ENCODE results near the gene SLC16A8.

SLC16A8 gene

GRCh38 chr22:38067761-38068360, 16.1 kb downstream of the SLC16A8 start (continued):
- TF ChIP-seq ZFP3 (CRISPR knock-in tag; IDR thresholded peaks at IDR 0.05) (no peak), OSR1 (CRISPR knock-in tag; IDR thresholded peaks at IDR 0.05) (no peak), ZNF8 (CRISPR knock-in tag; IDR thresholded peaks at IDR 0.05) (no peak), CREB5 (CRISPR knock-in tag; IDR thresholded peaks at IDR 0.05; ENCODE audit: low read depth) (no peak), CSRNP3 (CRISPR knock-in tag; IDR thresholded peaks at IDR 0.05) (no peak), ESRRG (CRISPR knock-in tag; IDR thresholded peaks at IDR 0.05) (no peak), SNAI2 (CRISPR knock-in tag; IDR thresholded peaks at IDR 0.05) (no peak), PPARA (CRISPR knock-in tag; IDR thresholded peaks at IDR 0.05; ENCODE audit: borderline replicate concordance) (no peak), CSDC2 (CRISPR knock-in tag; IDR thresholded peaks at IDR 0.05) (no peak), ZFP30 (CRISPR knock-in tag; IDR thresholded peaks at IDR 0.05) (no peak), GLIS3 (CRISPR knock-in tag; IDR thresholded peaks at IDR 0.05) (no peak)

- TF ChIP-seq ZNF565 (CRISPR knock-in tag; conservative IDR thresholded peaks at IDR 0.05; ENCODE audit: low read depth) (no peak), ZFP30 (CRISPR knock-in tag; IDR thresholded peaks at IDR 0.05) (no peak), BACH2 (CRISPR knock-in tag; IDR thresholded peaks at IDR 0.05; ENCODE audit: borderline replicate concordance) (no peak), SNAI2 (CRISPR knock-in tag; IDR thresholded peaks at IDR 0.05) (no peak), PPARA (CRISPR knock-in tag; IDR thresholded peaks at IDR 0.05; ENCODE audit: borderline replicate concordance) (no peak), TSHZ2 (CRISPR knock-in tag; IDR thresholded peaks at IDR 0.05) (no peak), PATZ1 (CRISPR knock-in tag; IDR thresholded peaks at IDR 0.05; ENCODE audit: borderline replicate concordance) (no peak), ZNF8 (CRISPR knock-in tag; IDR thresholded peaks at IDR 0.05) (no peak), ESRRG (CRISPR knock-in tag; IDR thresholded peaks at IDR 0.05) (no peak), ZNF70 (CRISPR knock-in tag; IDR thresholded peaks at IDR 0.05) (no peak), RARB (CRISPR knock-in tag; IDR thresholded peaks at IDR 0.05) (no peak)
- ATAC-seq, result no peak
Measured at GRCh38 chr22:38067028-38067415, 17.0 kb downstream of the SLC16A8 start.

GRCh38 chr22:38066381-38067027, 17.5 kb downstream of the SLC16A8 start:
- TF ChIP-seq ZC3H10 (CRISPR knock-in tag; IDR thresholded peaks at IDR 0.05) (no peak), SNAI2 (CRISPR knock-in tag; IDR thresholded peaks at IDR 0.05) (no peak), TCF4 (CRISPR knock-in tag; IDR thresholded peaks at IDR 0.05; ENCODE audit: borderline replicate concordance) (no peak), CREB5 (CRISPR knock-in tag; IDR thresholded peaks at IDR 0.05; ENCODE audit: low read depth) (no peak), ARNTL (CRISPR knock-in tag; IDR thresholded peaks at IDR 0.05; ENCODE audit: borderline replicate concordance, low read depth) (no peak)
- ATAC-seq, result no peak
